AG04449 (cell line): ENCODE data around the gene GNG8.

Experiments used
- CTCF ChIA-PET: fragments of 350-600 bp; formaldehyde crosslinking; extraction: SDS; loops from one replicate; lab custom pipeline; 2021; ENCODE audit warnings: antibody characterized with exemption; lab: Yijun Ruan, JAX
- POLR2A ChIA-PET: fragments of 400-600, 350-600 bp; formaldehyde crosslinking; extraction: SDS; loops from one replicate; lab custom pipeline; 2020; ENCODE audit warnings: antibody characterized with exemption, inconsistent platforms; lab: Yijun Ruan, JAX
- DNase-seq: peaks from one replicate; pipeline ENCODE4 v3.0.0-alpha.2; 2010; ENCODE audit warnings: low read depth, low spot score
- H3K4me3 ChIP-seq: 2 replicates; pipeline ENCODE4 v1.5.1; 2011; ENCODE audit warnings: low read depth, mild to moderate bottlenecking, control low read depth, low read length
- TF ChIP-seq, protein P1 (sequence below): IDR thresholded peaks from one replicate; pipeline ENCODE4 v1.5.1; 2011; ENCODE audit warnings: mild to moderate bottlenecking, moderate library complexity, low read length, control low read depth, inconsistent platforms; ENCODE audit not compliant: insufficient read depth; ENCODE audit errors: missing control alignments

The GNG8 gene

DNA sequence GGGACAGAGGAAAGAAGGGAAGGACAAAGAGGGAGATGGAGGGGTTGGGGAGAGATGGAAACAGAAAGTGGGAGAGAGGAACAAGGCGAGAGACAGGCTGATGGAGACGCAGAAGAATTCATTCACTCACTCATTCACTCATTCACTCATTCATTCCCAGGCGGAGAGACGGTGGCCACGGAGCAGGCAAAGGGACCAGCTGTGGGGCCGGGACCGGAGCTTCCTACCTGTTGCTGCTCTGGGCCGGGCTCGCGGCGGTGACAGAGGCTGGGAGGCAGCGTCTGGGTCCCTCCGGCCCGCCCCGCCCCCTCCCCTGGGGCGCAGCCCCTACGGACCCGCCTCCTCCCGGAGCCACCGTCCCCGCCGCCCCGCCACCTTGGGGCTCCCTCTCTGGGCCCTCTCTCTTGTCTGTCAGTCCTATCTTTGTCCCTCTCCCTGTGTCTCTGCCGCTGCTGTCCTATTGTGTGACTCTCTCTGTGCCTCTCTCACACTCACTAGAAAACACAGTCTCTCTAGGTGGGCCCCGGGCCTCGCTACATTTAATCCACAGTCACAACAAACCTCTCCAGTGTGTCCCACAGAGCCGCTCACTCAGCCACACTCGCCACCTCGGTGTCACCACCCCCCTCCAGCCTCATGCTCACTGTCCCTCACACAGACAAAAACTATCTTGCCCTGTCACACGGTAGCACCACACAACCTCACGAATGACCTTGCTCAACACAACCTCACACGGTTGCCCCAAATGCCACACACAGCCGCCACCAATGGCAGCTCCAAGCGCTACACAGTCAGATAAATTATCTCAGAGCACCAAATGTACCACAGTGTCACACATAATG is at the start of gene GNG8:
Gene GNG8 (minus strand): TSS at position 283 of the 842 bp plus-strand sequence. CDS start 1,520 bp downstream, outside the sequence.
- H3K4me3 ChIP-seq: no peak within 1 kb of the TSS
- POLR2A ChIA-PET: no interaction called here

DNA sequence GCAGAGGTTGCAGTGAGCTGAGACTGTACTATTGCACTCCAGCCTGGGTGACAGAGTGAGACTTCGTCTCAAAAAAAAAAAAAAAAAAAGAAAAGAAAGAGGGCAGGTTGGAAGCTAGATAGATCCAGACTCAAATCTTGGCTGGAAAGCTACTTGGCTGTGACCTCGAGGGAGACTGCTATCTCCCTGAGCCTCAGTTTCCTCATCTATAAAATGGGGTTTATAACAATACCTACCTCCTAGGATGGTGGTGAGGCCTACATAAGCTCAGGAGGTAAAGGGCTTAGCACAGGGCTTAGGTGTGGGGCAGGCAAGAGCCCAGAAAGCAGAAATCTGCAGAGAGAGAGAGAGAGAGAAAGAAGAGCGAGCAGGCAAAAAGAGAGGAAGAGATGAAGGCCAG is 49.2 kb upstream of the GNG8 start:
- ChIA-PET CTCF (interaction anchor here (2.5 to 3.4 kb wide), 2 partner anchors 19 to 23 kb away, joined by 14 to 16 read pairs; partner anchors contain the start of gene DACT3), POLR2A (no interaction called here)
- H3K4me3 ChIP-seq: no peak overlapping the region
- TF ChIP-seq, protein P1, sequence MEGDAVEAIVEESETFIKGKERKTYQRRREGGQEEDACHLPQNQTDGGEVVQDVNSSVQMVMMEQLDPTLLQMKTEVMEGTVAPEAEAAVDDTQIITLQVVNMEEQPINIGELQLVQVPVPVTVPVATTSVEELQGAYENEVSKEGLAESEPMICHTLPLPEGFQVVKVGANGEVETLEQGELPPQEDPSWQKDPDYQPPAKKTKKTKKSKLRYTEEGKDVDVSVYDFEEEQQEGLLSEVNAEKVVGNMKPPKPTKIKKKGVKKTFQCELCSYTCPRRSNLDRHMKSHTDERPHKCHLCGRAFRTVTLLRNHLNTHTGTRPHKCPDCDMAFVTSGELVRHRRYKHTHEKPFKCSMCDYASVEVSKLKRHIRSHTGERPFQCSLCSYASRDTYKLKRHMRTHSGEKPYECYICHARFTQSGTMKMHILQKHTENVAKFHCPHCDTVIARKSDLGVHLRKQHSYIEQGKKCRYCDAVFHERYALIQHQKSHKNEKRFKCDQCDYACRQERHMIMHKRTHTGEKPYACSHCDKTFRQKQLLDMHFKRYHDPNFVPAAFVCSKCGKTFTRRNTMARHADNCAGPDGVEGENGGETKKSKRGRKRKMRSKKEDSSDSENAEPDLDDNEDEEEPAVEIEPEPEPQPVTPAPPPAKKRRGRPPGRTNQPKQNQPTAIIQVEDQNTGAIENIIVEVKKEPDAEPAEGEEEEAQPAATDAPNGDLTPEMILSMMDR: no peak
- no peak for DNase-seq

More for the DNA sequence above, at the start of gene GNG8:
- DNase-seq: no peak
- CTCF ChIA-PET: interaction anchor here (0.8 to 2.2 kb wide), 5 partner anchors 11 to 31 kb away, joined by 3 to 23 read pairs (median 5); partner anchors contain the start of genes DACT3 and PTGIR
- TF ChIP-seq, protein P1: no peak

DNA sequence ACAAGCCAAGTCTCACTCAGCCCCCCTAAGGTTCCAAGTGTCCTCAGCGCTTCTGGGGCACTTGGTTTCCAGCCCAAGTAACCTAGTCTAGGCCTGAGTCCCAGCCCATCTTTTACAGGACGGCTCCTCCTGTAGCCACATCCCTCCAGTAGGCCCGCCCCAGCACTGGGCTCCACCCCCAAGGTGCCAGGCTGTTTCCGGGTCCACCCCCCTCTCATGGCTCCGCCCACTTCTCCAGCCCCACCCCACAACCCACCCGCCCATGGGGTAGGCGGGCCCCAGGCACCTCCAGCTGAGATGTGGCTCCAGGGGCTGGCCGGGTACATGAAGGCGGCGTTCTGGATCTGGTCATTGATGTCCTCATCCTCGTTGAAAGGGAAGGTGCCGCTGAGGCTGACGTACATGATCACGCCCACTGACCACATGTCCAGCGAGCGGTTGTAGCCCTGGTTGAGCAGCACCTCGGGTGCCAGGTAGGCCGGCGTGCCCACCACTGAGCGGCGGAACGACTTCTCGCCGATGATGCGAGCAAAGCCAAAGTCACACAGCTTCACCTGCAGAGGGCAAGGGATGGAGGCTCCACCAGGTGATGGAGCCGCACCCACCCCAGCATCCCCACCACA is 42.2 kb upstream of the GNG8 start:
- ChIA-PET CTCF (interaction anchor here (1.0 to 7.0 kb wide), 3 partner anchors 16 to 64 kb away, joined by 3 to 39 read pairs (median 5); no protein-coding TSS in a partner anchor), POLR2A (no interaction called here)

DNA sequence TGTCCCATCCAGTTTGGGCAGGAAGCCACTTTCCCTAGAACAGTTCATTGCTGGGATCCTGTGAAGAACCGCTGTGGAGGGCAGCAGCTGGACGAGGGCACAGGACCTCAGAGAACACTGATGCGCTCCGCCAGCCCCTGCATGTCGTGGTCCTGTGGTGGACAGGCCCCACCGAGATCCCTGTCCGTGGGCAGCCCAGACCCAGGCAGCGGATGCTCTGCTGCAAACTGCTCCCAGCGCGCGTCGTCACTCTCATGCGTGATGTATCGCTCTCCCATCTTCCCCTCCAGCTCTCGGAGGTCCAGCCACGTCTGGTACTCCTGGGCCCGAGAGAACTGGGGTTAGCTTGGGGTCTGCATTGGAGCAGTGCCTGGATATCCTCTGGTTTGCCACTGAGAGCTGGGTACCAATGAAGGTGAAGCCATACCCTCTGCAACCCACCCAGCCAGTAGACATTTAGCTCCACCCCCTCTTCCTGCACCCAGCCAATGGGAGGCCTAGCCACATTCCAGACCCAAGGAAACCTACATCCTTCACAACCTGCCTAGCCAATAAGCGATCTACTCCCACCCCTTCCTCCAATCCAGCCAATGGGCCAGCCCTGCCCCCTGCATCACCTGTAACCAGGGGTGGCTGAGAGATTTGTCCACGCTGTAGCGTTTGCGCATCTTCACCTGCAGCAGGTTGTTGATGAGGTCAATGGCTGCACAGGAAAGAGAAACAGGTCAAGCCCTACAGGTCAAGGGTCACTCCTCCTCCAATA is 38.6 kb upstream of the GNG8 start:
- POLR2A ChIA-PET: no interaction called here
- no peak overlapping the region for H3K4me3 ChIP-seq
- CTCF ChIA-PET: interaction anchor here (0.6 to 7.0 kb wide), 6 partner anchors 10 to 60 kb away, joined by 3 to 39 read pairs (median 4); no protein-coding TSS in a partner anchor
- DNase-seq: no peak
- TF ChIP-seq, protein P1: no peak

More for the DNA sequence above, 42.2 kb upstream of the GNG8 start:
- no peak for DNase-seq
- H3K4me3 ChIP-seq: no peak overlapping the region
- TF ChIP-seq, protein P1: no peak

DNA sequence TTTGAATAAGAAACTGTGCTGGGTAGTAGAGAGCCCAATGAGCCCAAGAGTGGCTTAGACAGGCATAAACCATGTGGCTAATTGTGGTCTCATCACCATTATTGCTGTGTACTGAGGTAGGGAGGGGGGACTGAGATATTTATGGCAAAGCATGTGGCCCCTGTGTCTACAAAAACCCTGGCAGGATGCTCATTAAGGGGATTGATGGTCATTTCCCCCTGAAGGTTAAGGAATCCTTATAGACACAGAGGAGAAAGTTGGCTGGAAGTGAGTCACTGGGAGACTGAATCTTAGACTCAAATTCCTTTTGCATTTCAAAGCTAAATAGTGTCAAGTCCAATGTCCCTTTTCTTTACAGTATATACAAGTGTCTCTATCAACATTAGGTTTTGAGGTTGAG is 34.8 kb upstream of the GNG8 start:
- TF ChIP-seq, protein P1: no peak
- ChIA-PET CTCF (interaction anchor here (3.0 kb wide), 1 partner anchor 9 kb away, joined by 33 read pairs; the partner anchor contains the start of gene DACT3), POLR2A (interaction anchor here (0.5 kb wide), 1 partner anchor 40 kb away, joined by 3 read pairs; no protein-coding TSS in a partner anchor)
- no peak overlapping the region for H3K4me3 ChIP-seq
- DNase-seq: no peak
